ENCODE measurements around the gene ZNF582.
A peak's percentile ranks its signal among the peaks of the same experiment; 100 is the strongest.
"Not testable (repeated sequence)": the region's sequence is repeated elsewhere in the genome, so short reads cannot be mapped to it uniquely, and the experiment has no call there.

Gene ZNF582

DNA sequence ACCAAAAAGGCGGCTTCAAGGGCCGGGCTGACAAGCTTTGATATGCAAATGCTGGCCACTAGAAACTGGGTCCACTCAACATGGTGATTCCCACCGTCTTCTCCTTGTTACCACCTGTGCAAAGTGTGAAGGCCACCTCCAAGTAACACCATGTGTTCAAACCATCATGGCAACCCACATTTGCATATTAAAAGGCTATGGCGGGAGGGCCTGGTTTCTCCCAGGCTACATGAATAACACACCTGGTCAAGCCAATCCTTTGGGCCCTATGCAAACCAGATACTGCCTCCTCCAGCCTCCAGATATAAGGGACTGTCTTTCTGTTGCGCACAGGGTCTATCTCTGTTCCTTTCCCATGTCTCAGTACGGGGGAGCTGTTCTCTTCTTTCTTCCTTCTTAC lies 42.1 kb downstream of the ZNF582 start:
- no peak overlapping the region for H3K4me3 ChIP-seq (ENCODE audit: control insufficient read depth, low read depth, low read length)
- TF ChIP-seq, protein P1, sequence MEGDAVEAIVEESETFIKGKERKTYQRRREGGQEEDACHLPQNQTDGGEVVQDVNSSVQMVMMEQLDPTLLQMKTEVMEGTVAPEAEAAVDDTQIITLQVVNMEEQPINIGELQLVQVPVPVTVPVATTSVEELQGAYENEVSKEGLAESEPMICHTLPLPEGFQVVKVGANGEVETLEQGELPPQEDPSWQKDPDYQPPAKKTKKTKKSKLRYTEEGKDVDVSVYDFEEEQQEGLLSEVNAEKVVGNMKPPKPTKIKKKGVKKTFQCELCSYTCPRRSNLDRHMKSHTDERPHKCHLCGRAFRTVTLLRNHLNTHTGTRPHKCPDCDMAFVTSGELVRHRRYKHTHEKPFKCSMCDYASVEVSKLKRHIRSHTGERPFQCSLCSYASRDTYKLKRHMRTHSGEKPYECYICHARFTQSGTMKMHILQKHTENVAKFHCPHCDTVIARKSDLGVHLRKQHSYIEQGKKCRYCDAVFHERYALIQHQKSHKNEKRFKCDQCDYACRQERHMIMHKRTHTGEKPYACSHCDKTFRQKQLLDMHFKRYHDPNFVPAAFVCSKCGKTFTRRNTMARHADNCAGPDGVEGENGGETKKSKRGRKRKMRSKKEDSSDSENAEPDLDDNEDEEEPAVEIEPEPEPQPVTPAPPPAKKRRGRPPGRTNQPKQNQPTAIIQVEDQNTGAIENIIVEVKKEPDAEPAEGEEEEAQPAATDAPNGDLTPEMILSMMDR (IDR thresholded peaks at IDR 0.05; ENCODE audit: control insufficient read depth, insufficient read depth, low read depth, low read length, missing control alignments), result no peak
- DNase-seq (ENCODE audit: low read depth), result no peak

DNA sequence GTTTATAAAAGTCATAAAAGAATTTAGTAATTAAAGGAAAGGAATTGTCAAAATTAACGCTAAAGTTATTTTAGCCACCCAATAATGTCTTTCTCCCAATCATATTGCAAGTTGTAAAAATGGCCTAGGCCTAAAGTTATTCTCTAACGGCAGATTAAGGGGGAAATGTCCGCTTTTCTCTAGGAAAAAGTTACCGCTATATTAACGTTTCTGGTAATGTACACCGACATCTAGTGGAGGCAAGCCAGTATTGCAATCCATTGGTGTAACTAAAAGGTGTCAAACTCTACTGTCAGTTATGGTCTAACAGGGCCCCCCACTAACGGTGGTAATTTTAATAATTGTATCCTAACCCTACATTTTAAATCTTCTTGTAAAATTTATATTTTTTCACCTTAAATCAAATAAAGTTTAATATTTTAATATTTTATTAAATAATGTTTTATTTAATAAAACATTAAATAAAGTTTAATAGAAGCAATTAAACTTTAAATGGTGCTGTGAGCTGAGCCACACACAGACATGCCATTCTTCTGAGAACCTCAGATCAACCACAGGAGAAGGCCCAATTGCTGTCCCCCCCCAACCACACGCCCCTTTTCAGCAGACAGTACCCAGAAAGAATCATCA lies 42.8 kb downstream of the ZNF582 start:
- DNase-seq (ENCODE audit: low read depth), result peak; percentile 8
- no peak overlapping the region for H3K4me3 ChIP-seq (ENCODE audit: control insufficient read depth, low read depth, low read length)
- TF ChIP-seq, protein P1 (IDR thresholded peaks at IDR 0.05; ENCODE audit: control insufficient read depth, insufficient read depth, low read depth, low read length, missing control alignments), result peak; percentile 84

DNA sequence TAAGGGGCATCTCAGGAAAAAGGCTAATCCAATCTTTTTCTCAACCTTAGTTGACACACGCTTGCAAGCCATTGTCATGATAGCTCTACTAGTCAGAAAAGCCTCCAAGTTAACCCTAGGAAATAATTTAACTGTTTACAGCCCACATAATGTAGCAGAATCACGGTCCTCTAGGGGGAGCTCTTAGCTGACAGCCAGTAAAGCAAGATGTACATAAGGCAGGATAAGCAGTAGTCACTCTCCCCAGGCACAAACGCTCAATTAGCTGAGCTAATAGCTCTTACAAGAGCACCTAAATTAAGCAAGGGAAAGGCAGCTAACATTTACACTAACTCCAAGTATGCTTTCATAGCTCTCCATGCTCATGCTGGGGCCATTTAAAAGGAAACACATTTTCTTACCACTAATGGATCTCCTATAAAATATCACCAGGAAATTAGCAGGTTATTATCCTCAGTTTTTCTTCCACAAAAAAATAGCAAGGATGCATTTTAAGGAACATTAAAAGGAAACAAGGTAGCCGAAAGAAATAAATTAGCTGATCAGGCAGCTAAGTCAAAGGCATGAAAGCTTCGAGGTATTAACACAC lies 45.0 kb downstream of the ZNF582 start:
- DNase-seq (ENCODE audit: low read depth), result no peak
- no peak overlapping the region for H3K4me3 ChIP-seq (ENCODE audit: control insufficient read depth, low read depth, low read length)
- TF ChIP-seq, protein P1 (IDR thresholded peaks at IDR 0.05; ENCODE audit: control insufficient read depth, insufficient read depth, low read depth, low read length, missing control alignments), result peak; percentile 46

DNA sequence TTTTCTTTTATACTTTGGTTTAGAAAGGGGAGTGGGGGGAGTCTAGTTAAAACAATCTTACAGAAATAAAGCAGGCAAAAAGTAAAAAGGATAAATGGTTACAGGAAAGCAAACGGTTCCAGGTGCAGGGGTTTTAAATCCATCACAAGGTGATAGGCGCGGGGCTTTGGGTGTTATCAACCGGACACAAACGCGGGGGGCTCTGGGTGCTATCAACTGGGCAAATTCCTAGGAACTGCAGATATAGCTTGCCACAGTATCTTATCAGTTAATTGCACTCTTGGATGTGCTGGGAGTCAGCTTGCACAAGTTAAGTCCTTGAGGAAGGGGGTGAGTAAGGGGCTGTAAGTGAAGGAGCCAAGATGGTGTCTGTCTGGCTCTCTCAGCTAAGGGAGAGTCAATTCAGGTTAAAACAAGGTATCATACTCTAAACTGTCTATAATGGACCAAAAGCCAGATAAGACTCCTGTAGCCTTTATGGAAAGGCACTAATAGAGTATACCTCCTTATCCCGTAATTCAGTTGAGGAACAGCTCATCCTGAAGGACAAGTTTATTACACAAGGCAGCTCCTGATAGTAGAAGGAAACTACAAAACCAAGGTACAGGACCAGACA lies 46.1 kb downstream of the ZNF582 start:
- no peak for DNase-seq (ENCODE audit: low read depth)

DNA sequence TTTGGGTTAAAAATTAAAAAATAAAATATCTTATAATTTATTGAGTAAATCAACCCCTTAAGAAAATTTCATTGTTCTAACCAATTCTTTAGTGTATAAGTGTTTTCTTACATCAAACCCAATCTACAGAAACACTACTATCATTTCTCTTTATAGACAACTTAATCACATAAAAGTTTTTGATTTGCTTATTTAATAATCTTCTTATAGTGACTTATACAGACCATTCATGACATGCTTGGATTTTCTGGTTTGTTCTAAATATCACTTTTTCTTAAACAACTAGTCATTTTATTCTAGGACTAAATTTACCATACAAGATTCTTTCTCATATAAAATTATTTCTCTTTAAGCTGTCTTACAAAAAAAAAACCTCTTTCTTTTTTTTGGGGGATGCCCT lies 51.4 kb downstream of the ZNF582 start:
- TF ChIP-seq, protein P1 (IDR thresholded peaks at IDR 0.05; ENCODE audit: control insufficient read depth, insufficient read depth, low read depth, low read length, missing control alignments), result no peak
- DNase-seq (ENCODE audit: low read depth), result no peak

More for the DNA sequence above, 46.1 kb downstream of the ZNF582 start:
- TF ChIP-seq, protein P1 (IDR thresholded peaks at IDR 0.05; ENCODE audit: control insufficient read depth, insufficient read depth, low read depth, low read length, missing control alignments), result no peak
- H3K4me3 ChIP-seq (ENCODE audit: control insufficient read depth, low read depth, low read length), result no peak overlapping the region

DNA sequence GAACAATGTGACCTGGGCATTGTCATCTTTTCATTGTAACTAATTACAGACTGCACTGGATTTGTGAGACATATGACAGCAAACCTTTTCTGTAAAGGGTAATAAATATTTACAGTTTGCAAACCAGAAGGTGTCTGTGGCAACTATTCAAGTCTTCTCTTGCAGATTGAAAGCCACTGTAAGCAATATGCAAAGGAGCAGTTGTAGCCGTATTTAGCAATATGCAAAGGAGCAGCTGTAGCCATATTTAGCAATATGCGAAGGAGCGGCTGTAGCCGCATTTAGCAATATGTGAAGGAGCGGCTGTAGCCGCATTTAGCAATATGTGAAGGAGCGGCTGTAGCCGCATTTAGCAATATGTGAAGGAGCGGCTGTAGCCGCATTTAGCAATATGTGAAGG lies 54.3 kb downstream of the ZNF582 start:
- DNase-seq (ENCODE audit: low read depth); H3K4me3 ChIP-seq (ENCODE audit: control insufficient read depth, low read depth, low read length): not testable (repeated sequence)

More for the DNA sequence above, 51.4 kb downstream of the ZNF582 start:
- no peak overlapping the region for H3K4me3 ChIP-seq (ENCODE audit: control insufficient read depth, low read depth, low read length)

DNA sequence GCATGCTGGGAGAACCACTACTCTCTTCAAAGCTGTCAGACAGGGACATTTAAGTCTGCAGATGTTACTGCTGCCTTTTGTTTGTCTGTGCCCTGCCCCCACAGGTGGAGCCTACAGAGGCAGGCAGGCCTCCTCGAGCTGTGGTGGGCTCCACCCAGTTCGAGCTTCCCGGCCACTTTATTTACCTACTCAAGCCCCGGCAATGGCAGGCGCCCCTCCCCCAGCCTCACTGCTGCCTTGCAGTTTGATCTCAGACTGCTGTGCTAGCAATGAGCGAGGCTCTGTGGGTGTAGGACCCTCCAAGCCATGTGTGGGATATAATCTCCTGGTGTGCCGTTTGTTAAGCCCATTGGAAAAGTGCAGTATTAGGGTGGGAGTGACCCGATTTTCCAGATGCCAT lies 56.3 kb downstream of the ZNF582 start:
- H3K4me3 ChIP-seq (ENCODE audit: control insufficient read depth, low read depth, low read length); DNase-seq (ENCODE audit: low read depth): not testable (repeated sequence)

DNA sequence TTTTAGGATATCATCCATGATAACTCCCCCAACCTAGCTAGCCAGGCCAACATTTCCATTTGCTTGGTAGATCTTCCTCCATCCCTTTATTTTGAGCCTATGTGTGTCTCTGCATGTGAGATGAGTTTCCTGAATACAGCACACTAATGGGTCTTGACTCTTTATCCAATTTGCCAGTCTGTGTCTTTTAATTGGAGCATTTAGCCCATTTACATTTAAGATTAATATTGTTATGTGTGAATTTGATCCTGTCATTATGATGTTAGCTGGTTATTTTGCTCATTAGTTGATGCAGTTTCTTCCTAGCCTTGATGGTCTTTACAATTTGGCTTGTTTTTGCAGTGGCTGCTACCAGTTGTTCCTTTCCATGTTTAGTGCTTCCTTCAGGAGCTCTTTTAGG lies 58.0 kb downstream of the ZNF582 start:
- H3K4me3 ChIP-seq (ENCODE audit: control insufficient read depth, low read depth, low read length), result not testable (repeated sequence)

More for the DNA sequence above, 58.0 kb downstream of the ZNF582 start:
- not testable (repeated sequence) for DNase-seq (ENCODE audit: low read depth)

Measured in AG09309 (cell line).